NOMO-1 (cell line): ENCODE measurements around the gene HEMK1.

ENCODE experiments used
- DNase-seq, 2 experiments: peaks; one replicate each; lab custom pipeline; 2025; ENCODE audit not compliant: unreplicated experiment in 2 of 2; lab: John Stamatoyannopoulos, UW

The HEMK1 gene

DNA sequence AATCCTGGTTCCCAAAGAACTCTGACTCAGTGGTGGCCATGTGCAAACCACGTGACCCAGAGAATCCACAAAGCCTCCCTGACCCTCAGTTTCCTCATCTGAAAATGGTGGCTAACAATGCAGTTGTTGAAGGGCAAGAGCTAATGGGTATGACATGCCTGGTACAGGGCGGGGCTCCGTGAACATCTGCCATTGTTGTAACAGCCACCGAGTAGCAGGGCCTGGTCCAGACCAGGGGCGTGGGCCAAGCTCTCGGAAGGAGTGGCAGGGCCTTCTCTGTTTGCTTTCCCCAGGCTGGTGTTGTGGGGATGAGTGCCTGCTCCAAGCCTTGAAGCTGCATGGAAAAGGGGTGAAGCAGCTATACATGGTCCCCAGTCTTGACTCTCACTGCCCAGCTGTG, 61.1 kb downstream of the HEMK1 start:
- no peak for DNase-seq

DNA sequence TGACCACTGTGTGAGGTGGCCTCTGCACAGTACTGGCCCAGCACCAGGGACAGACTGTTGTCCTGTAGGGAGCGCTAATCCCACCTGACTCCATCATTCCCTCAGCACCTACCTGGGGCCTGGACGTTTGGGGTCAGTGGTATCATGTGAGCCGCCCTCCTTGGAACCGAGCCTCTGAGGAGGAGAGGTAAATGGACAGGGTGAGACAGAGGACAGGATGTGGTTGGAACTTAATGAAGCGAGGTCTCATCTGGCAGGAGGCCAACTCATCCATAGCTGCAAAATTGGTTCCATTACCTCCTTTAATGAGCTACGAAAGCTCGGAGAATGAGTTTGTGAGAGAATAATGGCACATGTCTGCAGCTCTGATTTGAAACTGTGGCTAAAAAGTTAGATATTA, 61.6 kb downstream of the HEMK1 start:
- DNase-seq, result no peak

DNA sequence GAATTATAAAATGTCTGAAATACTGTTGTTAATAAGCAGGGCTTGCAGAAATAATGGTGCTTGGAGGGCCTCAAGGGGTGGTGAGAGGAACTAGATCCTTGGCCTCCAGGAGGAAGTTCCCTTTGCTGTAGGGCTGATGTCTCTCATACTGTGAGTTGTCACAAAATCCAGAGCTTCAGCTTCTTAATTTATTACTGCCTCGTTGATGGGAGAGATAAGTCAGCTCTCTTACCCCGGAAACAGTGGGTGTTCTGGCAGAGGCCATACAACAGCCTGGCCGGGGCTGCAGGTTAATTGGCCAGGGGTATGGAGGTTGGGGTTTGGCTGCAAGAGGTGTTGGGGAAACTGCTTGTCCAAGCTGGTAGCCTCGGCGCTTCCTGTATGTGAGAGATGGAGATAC, 63.1 kb downstream of the HEMK1 start:
- DNase-seq, result peak; percentile 83 to 84

DNA sequence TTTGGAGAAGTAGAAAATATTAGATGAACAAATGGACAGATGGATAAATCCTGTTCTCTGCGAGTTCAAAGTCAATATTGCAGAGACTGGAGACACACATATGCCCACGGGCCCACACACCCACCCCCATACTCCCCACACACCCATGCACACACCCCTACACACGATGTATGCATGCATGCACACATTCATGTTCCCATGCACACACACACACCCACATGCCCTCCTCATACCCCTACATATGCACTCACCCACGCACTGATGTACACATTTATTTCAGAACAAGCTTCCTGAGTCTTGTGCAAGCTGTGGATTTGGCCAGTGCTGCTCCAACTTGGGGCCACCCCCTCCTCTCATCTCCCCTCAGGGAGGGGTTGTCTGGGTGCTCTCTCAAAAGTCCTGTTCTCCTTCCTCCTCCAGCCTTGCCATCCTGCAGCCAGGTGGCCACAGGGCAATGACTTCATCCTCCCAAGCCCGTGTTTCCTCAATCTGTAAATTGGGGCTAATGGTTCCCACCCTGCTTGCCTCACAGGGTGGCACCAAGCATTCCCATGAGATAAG, 64.0 kb downstream of the HEMK1 start:
- DNase-seq, result no peak

DNA sequence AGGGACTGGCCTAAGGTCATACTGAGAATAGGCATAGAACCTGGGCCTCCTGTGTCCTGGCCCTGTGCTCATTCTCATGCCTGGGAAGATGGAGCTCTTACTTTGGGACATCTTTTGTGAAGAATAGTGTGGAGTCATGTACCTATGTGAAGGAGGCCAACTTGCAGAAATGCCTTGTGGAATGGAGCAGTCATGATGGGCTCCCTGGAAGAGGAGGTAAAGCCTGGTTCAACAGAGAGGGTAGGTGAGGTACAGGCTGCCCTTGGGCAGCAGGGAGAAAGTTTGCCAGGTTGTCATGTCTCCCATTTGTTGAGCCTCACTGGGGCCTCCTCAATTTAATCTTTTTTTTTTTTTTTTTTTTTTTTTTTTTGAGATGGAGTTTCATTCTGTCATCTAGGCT, 65.7 kb downstream of the HEMK1 start:
- no peak for DNase-seq

DNA sequence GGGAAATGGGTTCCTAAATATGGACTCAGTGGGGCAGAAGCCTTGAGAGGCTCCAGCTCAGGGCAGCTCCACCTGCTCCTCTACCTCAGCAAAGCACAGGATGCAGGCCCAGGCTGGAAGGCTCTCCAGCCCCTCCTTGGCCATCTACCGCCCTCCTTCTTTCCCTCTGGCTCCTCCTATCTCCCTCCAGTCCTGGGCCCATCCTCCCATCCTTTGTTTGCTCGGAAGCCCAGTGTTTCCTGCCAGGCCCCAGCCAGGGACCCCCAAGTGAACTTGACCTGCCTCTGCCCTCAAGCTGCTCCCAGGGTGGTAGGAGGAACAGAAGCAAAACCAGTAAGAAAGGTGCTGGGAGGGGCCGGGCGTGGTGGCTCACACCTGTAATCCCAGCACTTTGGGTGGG, 67.7 kb downstream of the HEMK1 start:
- no peak for DNase-seq

DNA sequence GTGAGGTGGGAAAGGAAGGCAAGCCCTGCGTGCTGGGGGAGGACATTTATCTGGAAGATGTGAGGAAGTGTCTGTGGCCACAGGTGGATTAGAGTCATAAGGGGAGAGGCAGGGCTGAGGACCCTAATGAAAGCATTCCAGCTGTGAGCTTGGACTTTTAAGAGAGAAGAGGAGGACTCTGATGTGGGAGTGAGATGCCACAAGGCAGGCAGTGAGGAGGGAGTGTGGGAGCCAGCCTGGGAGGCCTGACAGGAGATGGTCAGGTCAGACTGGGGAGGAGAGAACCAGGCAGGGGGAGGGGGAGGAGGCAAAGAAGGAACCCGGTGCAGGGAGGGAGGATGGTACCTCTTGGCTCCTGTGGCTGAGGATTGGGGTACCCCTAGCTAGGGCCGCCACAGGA, 68.6 kb downstream of the HEMK1 start:
- no peak for DNase-seq

DNA sequence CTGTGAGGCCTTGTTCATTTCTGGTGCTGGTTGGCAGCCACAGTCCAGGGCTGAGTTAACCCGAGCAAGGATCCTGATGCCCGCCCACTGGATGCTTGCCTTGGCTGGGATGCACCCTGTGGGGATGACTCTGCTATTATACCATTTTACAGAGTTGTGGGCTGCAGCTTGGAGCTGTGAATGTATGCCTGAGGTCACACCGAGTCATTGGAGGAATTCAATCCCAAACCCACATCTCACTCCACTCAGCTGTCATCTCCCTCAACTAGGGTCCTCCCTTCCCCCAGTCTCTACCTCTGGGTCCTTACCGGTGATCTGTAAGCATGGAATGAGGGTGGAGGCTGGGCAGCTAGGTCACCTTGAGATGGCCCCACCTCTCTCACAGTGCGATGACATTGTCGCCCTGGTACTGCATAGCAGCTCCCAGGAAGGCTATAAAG, 69.8 kb downstream of the HEMK1 start:
- no peak for DNase-seq

DNA sequence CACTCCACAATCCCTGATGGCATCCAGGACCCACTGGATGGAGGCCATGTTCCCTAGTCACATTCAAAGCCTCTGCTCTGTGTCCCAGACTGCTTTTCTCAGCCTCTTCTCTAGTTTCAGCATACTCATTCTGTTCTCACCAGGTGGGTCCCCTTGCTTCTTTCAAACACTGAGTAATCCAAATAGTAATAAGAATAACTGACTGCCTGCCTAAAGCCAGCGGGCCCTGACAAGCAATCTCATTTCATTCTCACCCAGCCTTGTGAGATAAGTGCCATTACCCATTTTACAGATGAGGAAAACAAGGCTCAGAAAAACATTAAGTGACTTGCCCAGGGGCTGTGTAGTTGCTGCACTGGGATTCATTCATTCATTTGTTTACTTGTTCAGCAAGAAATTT, 73.1 kb downstream of the HEMK1 start:
- DNase-seq, result no peak

DNA sequence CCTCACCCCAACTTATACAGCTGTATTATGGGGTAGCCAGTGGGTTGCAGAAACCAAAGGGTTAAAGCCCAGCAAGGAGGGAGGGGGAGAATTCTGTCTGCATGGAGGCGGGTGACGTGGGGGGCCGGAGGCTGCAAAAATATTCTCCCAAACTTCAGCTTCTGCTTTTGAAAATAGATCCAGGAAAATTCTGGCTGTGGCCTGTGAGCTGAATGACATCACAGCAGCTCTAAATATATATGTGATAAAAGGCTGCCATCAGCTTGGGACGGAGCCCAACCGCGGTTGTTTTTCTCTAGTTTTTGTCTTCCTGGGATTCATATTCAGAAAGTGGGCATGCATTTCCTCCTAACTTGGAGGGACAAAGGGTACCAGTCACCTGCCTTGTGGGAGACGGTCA, 75.2 kb downstream of the HEMK1 start:
- DNase-seq, result no peak

DNA sequence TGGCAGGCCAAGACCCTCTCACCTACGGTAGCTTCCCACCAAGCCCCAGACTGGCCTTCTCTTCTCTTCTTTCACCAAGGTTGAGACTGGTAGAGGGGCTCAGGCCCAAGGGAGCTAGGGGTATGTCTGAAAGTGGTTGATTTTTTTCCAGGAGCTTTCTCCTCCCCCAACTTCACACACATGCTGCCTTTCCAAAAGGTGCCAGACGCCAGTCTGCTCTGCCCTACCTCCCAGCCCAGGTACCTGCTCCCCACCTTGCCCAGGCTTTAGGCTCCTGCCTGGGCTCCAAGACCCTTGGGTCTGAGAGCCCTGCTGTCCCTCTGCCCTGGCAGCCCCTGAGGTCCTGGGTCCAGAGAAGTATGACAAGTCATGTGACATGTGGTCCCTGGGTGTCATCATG, 76.1 kb downstream of the HEMK1 start:
- DNase-seq, result no peak
